ENCODE results near the gene LEMD2. TPM values are rescaled to one million over a fixed set of nuclear protein-coding genes. Genes with fewer than 3 reads are reported as not detected.

LEMD2 gene
- total RNA-seq, 1 experiment from 2014 or later = 91.8 TPM

DNA sequence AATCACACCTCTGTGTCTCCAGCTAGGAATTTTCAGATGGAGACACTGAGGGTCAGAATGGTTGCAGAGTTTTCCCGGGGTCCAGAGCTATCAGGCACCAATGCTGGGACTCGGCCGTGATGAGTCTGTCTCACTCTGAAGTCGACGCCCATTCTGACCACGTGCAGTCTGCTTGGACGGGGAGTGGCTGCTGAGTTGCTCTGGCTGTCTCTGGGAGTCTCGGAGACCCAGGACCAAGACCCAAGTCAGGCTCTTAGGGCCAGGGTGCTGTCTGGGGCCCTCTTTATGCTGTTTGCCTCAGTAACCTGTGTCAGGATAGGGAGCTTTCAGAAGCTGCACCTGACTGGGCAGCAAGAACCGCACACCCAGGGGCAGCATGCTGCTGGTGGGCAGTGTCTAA lies 46.8 kb downstream of the LEMD2 start:
- no peak overlapping the region for H3K4me2 ChIP-seq (ENCODE audit: insufficient read depth, insufficient read length, low read length)

More for the DNA sequence above, 46.8 kb downstream of the LEMD2 start:
- Histone ChIP-seq H3K79me2 (ENCODE audit: insufficient read depth, low read length) (no peaks in the 10 kb centered on the region), H3K27me3 (ENCODE audit: insufficient read depth, low read length) (no peaks in the 10 kb centered on the region), H3K23me2 (ENCODE audit: insufficient read length, low read depth, low read length, poor library complexity, severe bottlenecking) (no peaks in the 10 kb centered on the region), H4K5ac (ENCODE audit: insufficient read length, low read depth, low read length) (no peak overlapping the region), H4K20me1 (ENCODE audit: control insufficient read depth, insufficient read depth, insufficient read length) (no peaks in the 10 kb centered on the region), H3K4me1 (ENCODE audit: insufficient read depth, low read length) (peaks cover 8% of the 10 kb centered on the region; the same call in 1 of the 2 replicates), H3K4ac (ENCODE audit: low read depth, low read length) (no peak overlapping the region), H4K91ac (ENCODE audit: insufficient read length, low read depth, low read length) (no peak overlapping the region), H2BK12ac (ENCODE audit: insufficient read length, low read depth, low read length) (no peak overlapping the region), H3K23ac (ENCODE audit: insufficient read length, low read depth, low read length) (no peak overlapping the region), H3K56ac (ENCODE audit: insufficient read length, low read depth, low read length) (no peak overlapping the region), H4K8ac (replicated peaks; ENCODE audit: insufficient read length, low read depth, low read length) (no peak overlapping the region), H2AFZ (ENCODE audit: low read length) (no peak overlapping the region), H2BK120ac (ENCODE audit: low read depth, low read length, poor library complexity, severe bottlenecking) (no peak overlapping the region), H3K14ac (ENCODE audit: insufficient read depth, low read length) (no peak overlapping the region), H3K27ac (ENCODE audit: insufficient read length, low read depth, low read length) (no peak overlapping the region), H2AK5ac (ENCODE audit: insufficient read length, low read length) (no peak overlapping the region), H3K9me3 (ENCODE audit: control insufficient read depth, low read depth, low read length) (no peaks in the 10 kb centered on the region), H2BK5ac (ENCODE audit: insufficient read length, low read length) (no peak overlapping the region), H3K18ac (ENCODE audit: insufficient read length, low read depth, low read length) (no peak overlapping the region), H3K79me1 (ENCODE audit: insufficient read depth, low read depth, low read length, poor library complexity, severe bottlenecking) (no peaks in the 10 kb centered on the region), H2BK15ac (ENCODE audit: low read depth, low read length) (no peak overlapping the region), H2BK20ac (ENCODE audit: low read depth, low read length, poor library complexity, severe bottlenecking) (no peak overlapping the region), H3T11ph (ENCODE audit: low read length) (no peak overlapping the region), H3K9ac (ENCODE audit: extremely low read depth, insufficient read length, low read length) (no peak overlapping the region)
- Mint-ChIP-seq H3K4me1 (peaks cover 32 to 37% of the 10 kb centered on the region in 2 experiments), H3K9me3 (no peaks in the 10 kb centered on the region), H3K27me3 (ENCODE audit: low read depth) (peaks cover 2% of the 10 kb centered on the region), H3K27ac (no peak overlapping the region), H3K36me3 (ENCODE audit: insufficient read depth in 1 of 3, low read depth in 3 of 3) (no peaks in the 10 kb centered on the region), H3K4me3 (peak overlapping the region in 1 of 2 experiments; percentile 7; a peak in 1 of 5 replicates)
- no peak for TF ChIP-seq CTCF (conservative IDR thresholded peaks at IDR 0.05)
- DNase-seq = no peak
- WGBS (ENCODE audit: extremely low coverage, insufficient read length, low lambda C conversion rate) = no CpG with 5 or more reads among the region's 9 CpGs
